Stomach (tissue), 4 donors: Measurements from ENCODE around the gene ABRACL.
A peak's percentile ranks its signal among the peaks of the same experiment; 100 is the strongest.

Experiments
- CTCF ChIP-seq, 7 experiments: fragments of 450-650 bp in 4 of 7; fragments of 200-600 bp in 3 of 7; sonication (generic) in 3 of 7; IDR thresholded peaks; one replicate each; pipeline ENCODE4 v1.5.1; 2016 to 2019; ENCODE audit warnings: antibody characterized with exemption in 7 of 7, control low read depth in 2 of 7, mild to moderate bottlenecking in 1 of 7
- POLR2AphosphoS5 ChIP-seq, 3 donors: sonication (generic); formaldehyde crosslinking; IDR thresholded peaks; one replicate each; pipeline ENCODE4 v1.6.1; 2016; ENCODE audit warnings: antibody characterized with exemption in 3 of 3

- TF ChIP-seq CTCF (IDR thresholded peaks at IDR 0.05): no peak
- peak in 2 of 3 donors; percentile 9 to 41 for TF ChIP-seq POLR2AphosphoS5 (IDR thresholded peaks at IDR 0.05)
Measured at GRCh38 chr6:139028658-139029469, at the start of gene ABRACL.
